Body of pancreas (tissue), 4 donors: ENCODE results near the gene KIDINS220. TPM values are rescaled to one million over a fixed set of nuclear protein-coding genes. Genes with fewer than 3 reads are reported as not detected.

Experiments
- ATAC-seq: fragments of 150-250 bp; one replicate; pipeline ENCODE4 v1.9.1; 2016
- DNase-seq, 4 donors: peaks; one replicate each; pipeline ENCODE4 v3.0.0-alpha.2; 2019
- H3K27ac ChIP-seq, 4 donors: fragments of 200-600 bp; sonication (generic); 1 replicate in 3 of 4; 2 replicates in 1 of 4; pipeline versions ENCODE4 v1.5.1 to v1.6.1; 2016 to 2019; ENCODE audit warnings: mild to moderate bottlenecking in 1 of 4, mixed read lengths in 1 of 4, moderate library complexity in 1 of 4
- H3K27me3 ChIP-seq, 2 donors: fragments of 200-600 bp; sonication (generic); one replicate each; pipeline ENCODE4 v1.6.0; 2016; ENCODE audit warnings: mild to moderate bottlenecking in 1 of 2
- H3K36me3 ChIP-seq, 2 donors: fragments of 200-600 bp; sonication (generic); replicated peaks in 1 of 2; 2 replicates each; pipeline ENCODE4 v1.5.1; 2016; ENCODE audit warnings: low read depth in 2 of 2; ENCODE audit not compliant: insufficient read depth in 1 of 2
- H3K4me1 ChIP-seq: fragments of 200-600 bp; sonication (generic); one replicate; pipeline ENCODE4 v1.6.0; 2016
- H3K4me3 ChIP-seq, 2 donors: fragments of 200-600 bp; sonication (generic); 1 replicate in 1 of 2; 2 replicates in 1 of 2; pipeline ENCODE4 v1.5.1; 2016 to 2019
- H3K9me3 ChIP-seq, 3 donors: fragments of 200-600 bp; sonication (generic); 1 replicate in 2 of 3; 2 replicates in 1 of 3; pipeline ENCODE4 v1.5.1; 2016
- POLR2A ChIP-seq, 3 donors: fragments of 450-650 bp; IDR thresholded peaks; one replicate each; pipeline ENCODE4 v1.6.1; 2016; ENCODE audit warnings: antibody characterized with exemption in 3 of 3, mild to moderate bottlenecking in 2 of 3
- WGBS, 2 donors: methylation state at CpG; one replicate each; pipeline ENCODE4 v1.1.5; 2017; 5-methylcytosine and 5-hydroxymethylcytosine counted together
- intact Hi-C: fragments of 100-400 bp; cut with DNase I; formaldehyde crosslinking; loops from one replicate; pipeline ENCODE4 v1.15.1; 2023
- total RNA-seq, 2 donors: library from RNA; depleted of rRNA; stranded (reverse); fragments of >200 nt; gene quantifications; one replicate each; pipeline ENCODE4 v1.1.0, GENCODE V29; 2016
- TF ChIP-seq, protein P1 (sequence below), 7 experiments: fragments of 450-650 bp in 4 of 7; fragments of 200-600 bp in 3 of 7; sonication (generic) in 3 of 7; IDR thresholded peaks; one replicate each; pipeline ENCODE4 v1.5.1; 2016 to 2019; ENCODE audit warnings: antibody characterized with exemption in 7 of 7

KIDINS220 gene
- total RNA-seq, 2 donors from 2014 or later = 43.6 to 45.2 TPM

DNA sequence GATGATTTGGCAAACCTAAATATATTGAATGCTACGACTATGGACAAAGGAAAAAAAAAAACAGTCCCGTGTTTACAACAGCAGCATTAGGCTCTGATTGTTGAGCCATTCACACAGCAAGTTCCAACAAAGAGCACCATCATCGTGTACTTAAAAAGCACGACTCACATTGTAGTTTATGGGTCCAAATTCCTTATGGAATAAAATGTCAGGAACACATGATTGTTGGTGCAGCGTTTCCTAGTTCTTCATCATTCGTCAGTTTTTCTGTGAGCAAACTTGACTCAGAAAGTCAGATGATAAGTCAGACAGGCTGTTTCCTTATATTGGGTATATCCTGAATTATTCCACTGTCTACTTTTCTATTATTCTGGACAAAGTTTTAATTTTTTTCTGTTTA, 10.0 kb upstream of the KIDINS220 start:
- no peak for TF ChIP-seq POLR2A (IDR thresholded peaks at IDR 0.05)
- TF ChIP-seq, protein P1, sequence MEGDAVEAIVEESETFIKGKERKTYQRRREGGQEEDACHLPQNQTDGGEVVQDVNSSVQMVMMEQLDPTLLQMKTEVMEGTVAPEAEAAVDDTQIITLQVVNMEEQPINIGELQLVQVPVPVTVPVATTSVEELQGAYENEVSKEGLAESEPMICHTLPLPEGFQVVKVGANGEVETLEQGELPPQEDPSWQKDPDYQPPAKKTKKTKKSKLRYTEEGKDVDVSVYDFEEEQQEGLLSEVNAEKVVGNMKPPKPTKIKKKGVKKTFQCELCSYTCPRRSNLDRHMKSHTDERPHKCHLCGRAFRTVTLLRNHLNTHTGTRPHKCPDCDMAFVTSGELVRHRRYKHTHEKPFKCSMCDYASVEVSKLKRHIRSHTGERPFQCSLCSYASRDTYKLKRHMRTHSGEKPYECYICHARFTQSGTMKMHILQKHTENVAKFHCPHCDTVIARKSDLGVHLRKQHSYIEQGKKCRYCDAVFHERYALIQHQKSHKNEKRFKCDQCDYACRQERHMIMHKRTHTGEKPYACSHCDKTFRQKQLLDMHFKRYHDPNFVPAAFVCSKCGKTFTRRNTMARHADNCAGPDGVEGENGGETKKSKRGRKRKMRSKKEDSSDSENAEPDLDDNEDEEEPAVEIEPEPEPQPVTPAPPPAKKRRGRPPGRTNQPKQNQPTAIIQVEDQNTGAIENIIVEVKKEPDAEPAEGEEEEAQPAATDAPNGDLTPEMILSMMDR (IDR thresholded peaks at IDR 0.05) = no peak
- Histone ChIP-seq H3K4me3 (no peak overlapping the region), H3K9me3 (no peaks in the 10 kb centered on the region), H3K36me3 (no peaks in the 10 kb centered on the region), H3K27me3 (no peaks in the 10 kb centered on the region), H3K27ac (no peak overlapping the region), H3K4me1 (no peaks in the 10 kb centered on the region)
- intact Hi-C loops = no loop called here
- ATAC-seq (no peak), DNase-seq (no peak)
- 73 to 75% methylated on average over 6 of the region's 6 CpGs for WGBS, 2 donors

DNA sequence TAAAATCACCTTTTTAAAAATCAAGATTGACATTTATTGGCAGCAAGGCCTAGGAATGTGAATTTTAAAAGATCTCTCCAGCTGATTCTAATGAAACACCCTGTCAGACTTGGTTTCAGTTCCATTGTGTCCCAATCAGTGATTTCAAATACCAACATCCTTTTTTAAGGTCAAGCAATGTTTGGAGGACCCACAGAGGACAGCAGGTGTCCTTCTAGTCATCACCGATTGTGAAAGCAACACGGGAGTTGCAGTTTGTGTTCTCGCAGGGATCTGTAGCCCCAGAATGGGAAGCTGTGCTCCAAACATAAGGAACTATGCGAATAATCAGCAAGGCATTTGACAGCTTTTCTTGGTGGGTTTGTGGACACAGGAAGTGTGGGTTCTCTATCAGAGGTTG, 4.5 kb upstream of the KIDINS220 start:
- Histone ChIP-seq H3K9me3 (no peaks in the 10 kb centered on the region), H3K4me3 (no peak overlapping the region), H3K27ac (no peak overlapping the region), H3K4me1 (peaks cover 4% of the 10 kb centered on the region), H3K36me3 (no peaks in the 10 kb centered on the region), H3K27me3 (no peaks in the 10 kb centered on the region)
- WGBS, 2 donors = 81 to 100% methylated on average over 4 of the region's 4 CpGs
- DNase-seq = no peak
- intact Hi-C loops = no loop called here
- no peak for ATAC-seq
- no peak for TF ChIP-seq POLR2A (IDR thresholded peaks at IDR 0.05)
- TF ChIP-seq, protein P1 (IDR thresholded peaks at IDR 0.05) = no peak

DNA sequence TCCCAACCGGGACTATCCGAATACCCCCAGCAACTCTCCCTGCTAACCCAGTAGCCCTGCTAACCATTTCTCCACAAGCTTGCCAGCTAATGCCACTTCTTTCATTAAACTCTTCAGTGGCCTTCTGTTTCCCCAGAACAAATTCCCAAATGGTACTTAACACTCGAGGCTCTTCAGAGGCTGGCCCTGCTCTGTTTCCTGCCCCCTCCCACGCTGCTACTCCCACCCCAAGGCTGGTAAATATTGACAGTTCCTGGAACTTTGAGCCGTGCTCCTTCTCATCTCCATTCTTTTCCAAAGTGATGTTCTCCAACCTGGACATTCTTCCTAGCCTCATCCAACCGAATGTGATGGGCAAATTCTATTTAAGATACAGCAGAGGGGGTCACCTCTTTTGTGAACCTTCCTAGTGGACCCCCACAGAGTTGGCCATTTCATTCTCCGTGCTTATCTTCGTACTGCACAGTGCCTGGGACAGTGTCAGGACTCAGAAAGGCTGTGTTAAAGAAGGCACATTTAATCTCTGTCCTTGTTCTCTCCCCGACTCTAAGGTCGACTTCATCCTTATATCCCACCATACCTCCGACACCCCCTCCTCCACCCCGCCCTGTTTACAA, 3.2 kb upstream of the KIDINS220 start:
- Histone ChIP-seq H3K4me1 (peaks cover 11% of the 10 kb centered on the region), H3K27me3 (no peaks in the 10 kb centered on the region), H3K4me3 (no peak overlapping the region), H3K27ac (no peak overlapping the region), H3K9me3 (no peaks in the 10 kb centered on the region), H3K36me3 (no peaks in the 10 kb centered on the region)
- intact Hi-C loops = no loop called here
- DNase-seq (no peak), ATAC-seq (no peak)
- WGBS, 2 donors = 63% methylated on average over 11 of the region's 12 CpGs
- TF ChIP-seq, protein P1 (IDR thresholded peaks at IDR 0.05) = no peak
- no peak for TF ChIP-seq POLR2A (IDR thresholded peaks at IDR 0.05)

- 67 to 72% methylated on average over 4 to 5 of the region's 5 CpGs for WGBS, 2 donors
- intact Hi-C loops = no loop called here
- DNase-seq (no peak), ATAC-seq (no peak)
- Histone ChIP-seq H3K27ac (no peak overlapping the region), H3K27me3 (no peaks in the 10 kb centered on the region), H3K4me3 (no peak overlapping the region), H3K9me3 (no peaks in the 10 kb centered on the region), H3K4me1 (peaks cover 23% of the 10 kb centered on the region), H3K36me3 (no peaks in the 10 kb centered on the region)
- TF ChIP-seq, protein P1 (IDR thresholded peaks at IDR 0.05) = no peak
- TF ChIP-seq POLR2A (IDR thresholded peaks at IDR 0.05) = no peak
Measured at GRCh38 chr2:8839189-8839965, 2.0 kb upstream of the KIDINS220 start.
